Neural cell (in vitro differentiated cells): ENCODE measurements around the gene KMT2E. TPM values are rescaled to one million over a fixed set of nuclear protein-coding genes. Genes with fewer than 3 reads are reported as not detected.

Experiments used
- H2AFZ ChIP-seq: fragments of 200-600, 300-800 bp; sonication (generic), shearing (Covaris generic); 2 replicates; pipeline ENCODE4 v1.6.0; 2014; ENCODE audit warnings: low read depth, mild to moderate bottlenecking, antibody characterized with exemption, low read length, moderate library complexity
- H3F3A ChIP-seq: fragments of 200-600 bp; shearing (Covaris generic); 2 replicates; pipeline ENCODE4 v1.6.1; 2016; ENCODE audit warnings: mild to moderate bottlenecking, moderate library complexity, mixed read lengths, antibody characterized with exemption, low read length; ENCODE audit not compliant: insufficient read depth, poor library complexity, severe bottlenecking
- H3K27ac ChIP-seq: fragments of 200-600, 300-800 bp; sonication (generic), shearing (Covaris generic); 2 replicates; pipeline ENCODE4 v1.5.1; 2014; ENCODE audit warnings: mild to moderate bottlenecking, low read length, moderate library complexity
- H3K27me3 ChIP-seq: fragments of 300-800, 200-600 bp; sonication (generic), shearing (Covaris generic); 2 replicates; pipeline ENCODE4 v1.6.0; 2014; ENCODE audit warnings: mild to moderate bottlenecking, low read depth, low read length, moderate library complexity; ENCODE audit not compliant: insufficient read depth
- H3K36me3 ChIP-seq: fragments of 300-800, 200-600 bp; sonication (generic), shearing (Covaris generic); 2 replicates; pipeline ENCODE4 v1.5.1; 2014; ENCODE audit warnings: mild to moderate bottlenecking, antibody characterized with exemption, low read length, moderate library complexity; ENCODE audit not compliant: insufficient read depth
- H3K4me2 ChIP-seq: fragments of 300-800, 200-600 bp; sonication (generic), shearing (Covaris generic); 2 replicates; pipeline ENCODE4 v1.6.0; 2014; ENCODE audit warnings: mild to moderate bottlenecking, low read length
- H3K4me3 ChIP-seq: fragments of 300-800, 200-600 bp; sonication (generic), shearing (Covaris generic); 2 replicates; pipeline ENCODE4 v1.5.1; 2014; ENCODE audit warnings: mild to moderate bottlenecking, low read length, moderate library complexity
- H3K79me2 ChIP-seq: fragments of 200-600 bp; shearing (Covaris generic); replicated peaks from 2 replicates; pipeline ENCODE4 v1.6.0; 2014; ENCODE audit warnings: mild to moderate bottlenecking, low read length, moderate library complexity; ENCODE audit not compliant: insufficient read depth
- H3K9ac ChIP-seq: fragments of 300-800, 200-600 bp; sonication (generic), shearing (Covaris generic); 2 replicates; pipeline ENCODE4 v1.6.1; 2016; ENCODE audit warnings: mild to moderate bottlenecking, low read length, mixed read lengths
- H3K9me2 ChIP-seq: fragments of 200-600 bp; shearing (Covaris generic); 2 replicates; pipeline ENCODE4 v1.6.1; 2016; ENCODE audit warnings: mild to moderate bottlenecking, low read length, mixed read lengths; ENCODE audit not compliant: insufficient read depth
- H3K9me3 ChIP-seq: fragments of 200-600, 300-800 bp; sonication (generic), shearing (Covaris generic); 2 replicates; pipeline ENCODE4 v1.6.1; 2016; ENCODE audit warnings: mild to moderate bottlenecking, mixed run types, low read length, moderate library complexity, mixed read lengths
- H4K20me1 ChIP-seq: fragments of 200-600 bp; shearing (Covaris generic); 2 replicates; pipeline ENCODE4 v1.6.1; 2016; ENCODE audit warnings: mild to moderate bottlenecking, mixed run types; ENCODE audit not compliant: insufficient read depth
- EP300 ChIP-seq: fragments of 450-650 bp; conservative IDR thresholded peaks from 2 replicates; pipeline ENCODE4 v1.6.1; 2014; ENCODE audit warnings: antibody characterized with exemption, mild to moderate bottlenecking, moderate library complexity; ENCODE audit not compliant: poor library complexity, severe bottlenecking
- EZH2 ChIP-seq: fragments of 200-600, 300-800 bp; shearing (Covaris generic), sonication (generic); IDR thresholded peaks from 2 replicates; pipeline ENCODE4 v1.6.1; 2014; ENCODE audit warnings: antibody characterized with exemption, low read length, borderline replicate concordance, mild to moderate bottlenecking; ENCODE audit not compliant: insufficient read depth, poor library complexity, severe bottlenecking
- MXI1 ChIP-seq: fragments of 450-650 bp; conservative IDR thresholded peaks from 2 replicates; pipeline ENCODE4 v1.6.1; 2014; ENCODE audit warnings: antibody characterized with exemption, mild to moderate bottlenecking; ENCODE audit not compliant: poor library complexity, severe bottlenecking
- POLR2AphosphoS5 ChIP-seq: IDR thresholded peaks from 2 replicates; pipeline ENCODE4 v1.6.1; 2012
- RAD21 ChIP-seq: fragments of 450-650 bp; conservative IDR thresholded peaks from 2 replicates; pipeline ENCODE4 v1.6.1; 2014; ENCODE audit warnings: antibody characterized with exemption, mild to moderate bottlenecking, moderate library complexity
- SMC3 ChIP-seq: fragments of 450-650 bp; conservative IDR thresholded peaks from 2 replicates; pipeline ENCODE4 v1.6.1; 2014; ENCODE audit warnings: antibody characterized with exemption, mild to moderate bottlenecking, moderate library complexity; ENCODE audit not compliant: poor library complexity
- TAF1 ChIP-seq: IDR thresholded peaks from 2 replicates; pipeline ENCODE4 v1.6.1; 2012; ENCODE audit warnings: low read depth
- polyA plus RNA-seq: library from polyadenylated mRNA; depleted of rRNA; stranded (reverse); fragments of >200 nt; gene quantifications from 2 replicates; pipeline ENCODE4 v1.2.3, GENCODE V29; 2014
- TF ChIP-seq, protein P1 (sequence below): IDR thresholded peaks from 2 replicates; pipeline ENCODE4 v1.6.1; 2012; ENCODE audit warnings: borderline replicate concordance
- TF ChIP-seq, protein P2 (sequence below): fragments of 450-650 bp; IDR thresholded peaks from 2 replicates; pipeline ENCODE4 v1.5.1; 2014; ENCODE audit warnings: antibody characterized with exemption, mild to moderate bottlenecking, moderate library complexity; ENCODE audit not compliant: poor library complexity, severe bottlenecking

Gene KMT2E
- polyA plus RNA-seq, 1 donor from 2014 or later: 78.4 TPM

DNA sequence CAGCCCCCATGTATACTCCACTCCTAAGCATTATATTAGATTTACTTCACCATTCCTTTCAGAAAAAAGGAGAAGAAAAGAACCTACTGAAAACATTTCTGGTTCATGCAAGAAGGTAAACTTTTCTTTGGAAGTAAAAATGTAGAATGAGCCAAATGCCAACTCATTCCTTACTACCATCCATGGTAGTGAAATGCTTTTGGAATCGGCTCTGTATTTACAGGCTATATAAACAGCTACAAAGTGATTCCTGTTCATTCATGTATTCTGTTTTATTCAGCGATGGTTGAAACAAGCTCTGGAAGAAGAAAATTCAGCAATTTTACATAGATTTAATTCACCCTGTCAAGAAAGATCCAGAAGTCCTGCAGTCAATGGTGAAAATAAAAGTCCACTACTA, 91.6 kb downstream of the KMT2E start:
- no peak overlapping the region for H3K9ac ChIP-seq
- H3K4me3 ChIP-seq: no peak overlapping the region
- H3F3A ChIP-seq: peaks cover 7% of the 10 kb centered on the region
- H3K27me3 ChIP-seq: no peaks in the 10 kb centered on the region
- no peak overlapping the region for H2AFZ ChIP-seq
- no peak overlapping the region for H3K4me2 ChIP-seq
- H4K20me1 ChIP-seq: peaks cover 10% of the 10 kb centered on the region
- no peaks in the 10 kb centered on the region for H3K79me2 ChIP-seq
- H3K9me2 ChIP-seq: no peaks in the 10 kb centered on the region
- no peak overlapping the region for H3K27ac ChIP-seq
- H3K9me3 ChIP-seq: no peaks in the 10 kb centered on the region
- TF ChIP-seq, protein P1, sequence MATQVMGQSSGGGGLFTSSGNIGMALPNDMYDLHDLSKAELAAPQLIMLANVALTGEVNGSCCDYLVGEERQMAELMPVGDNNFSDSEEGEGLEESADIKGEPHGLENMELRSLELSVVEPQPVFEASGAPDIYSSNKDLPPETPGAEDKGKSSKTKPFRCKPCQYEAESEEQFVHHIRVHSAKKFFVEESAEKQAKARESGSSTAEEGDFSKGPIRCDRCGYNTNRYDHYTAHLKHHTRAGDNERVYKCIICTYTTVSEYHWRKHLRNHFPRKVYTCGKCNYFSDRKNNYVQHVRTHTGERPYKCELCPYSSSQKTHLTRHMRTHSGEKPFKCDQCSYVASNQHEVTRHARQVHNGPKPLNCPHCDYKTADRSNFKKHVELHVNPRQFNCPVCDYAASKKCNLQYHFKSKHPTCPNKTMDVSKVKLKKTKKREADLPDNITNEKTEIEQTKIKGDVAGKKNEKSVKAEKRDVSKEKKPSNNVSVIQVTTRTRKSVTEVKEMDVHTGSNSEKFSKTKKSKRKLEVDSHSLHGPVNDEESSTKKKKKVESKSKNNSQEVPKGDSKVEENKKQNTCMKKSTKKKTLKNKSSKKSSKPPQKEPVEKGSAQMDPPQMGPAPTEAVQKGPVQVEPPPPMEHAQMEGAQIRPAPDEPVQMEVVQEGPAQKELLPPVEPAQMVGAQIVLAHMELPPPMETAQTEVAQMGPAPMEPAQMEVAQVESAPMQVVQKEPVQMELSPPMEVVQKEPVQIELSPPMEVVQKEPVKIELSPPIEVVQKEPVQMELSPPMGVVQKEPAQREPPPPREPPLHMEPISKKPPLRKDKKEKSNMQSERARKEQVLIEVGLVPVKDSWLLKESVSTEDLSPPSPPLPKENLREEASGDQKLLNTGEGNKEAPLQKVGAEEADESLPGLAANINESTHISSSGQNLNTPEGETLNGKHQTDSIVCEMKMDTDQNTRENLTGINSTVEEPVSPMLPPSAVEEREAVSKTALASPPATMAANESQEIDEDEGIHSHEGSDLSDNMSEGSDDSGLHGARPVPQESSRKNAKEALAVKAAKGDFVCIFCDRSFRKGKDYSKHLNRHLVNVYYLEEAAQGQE: no peak
- TF ChIP-seq RAD21: no peak
- TF ChIP-seq TAF1: no peak
- no peak for TF ChIP-seq POLR2AphosphoS5
- no peak for TF ChIP-seq MXI1
- TF ChIP-seq EZH2: no peak
- TF ChIP-seq EP300: no peak
- TF ChIP-seq, protein P2, sequence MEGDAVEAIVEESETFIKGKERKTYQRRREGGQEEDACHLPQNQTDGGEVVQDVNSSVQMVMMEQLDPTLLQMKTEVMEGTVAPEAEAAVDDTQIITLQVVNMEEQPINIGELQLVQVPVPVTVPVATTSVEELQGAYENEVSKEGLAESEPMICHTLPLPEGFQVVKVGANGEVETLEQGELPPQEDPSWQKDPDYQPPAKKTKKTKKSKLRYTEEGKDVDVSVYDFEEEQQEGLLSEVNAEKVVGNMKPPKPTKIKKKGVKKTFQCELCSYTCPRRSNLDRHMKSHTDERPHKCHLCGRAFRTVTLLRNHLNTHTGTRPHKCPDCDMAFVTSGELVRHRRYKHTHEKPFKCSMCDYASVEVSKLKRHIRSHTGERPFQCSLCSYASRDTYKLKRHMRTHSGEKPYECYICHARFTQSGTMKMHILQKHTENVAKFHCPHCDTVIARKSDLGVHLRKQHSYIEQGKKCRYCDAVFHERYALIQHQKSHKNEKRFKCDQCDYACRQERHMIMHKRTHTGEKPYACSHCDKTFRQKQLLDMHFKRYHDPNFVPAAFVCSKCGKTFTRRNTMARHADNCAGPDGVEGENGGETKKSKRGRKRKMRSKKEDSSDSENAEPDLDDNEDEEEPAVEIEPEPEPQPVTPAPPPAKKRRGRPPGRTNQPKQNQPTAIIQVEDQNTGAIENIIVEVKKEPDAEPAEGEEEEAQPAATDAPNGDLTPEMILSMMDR: no peak
- no peak for TF ChIP-seq SMC3
- H3K36me3 ChIP-seq: peaks cover 44% of the 10 kb centered on the region

DNA sequence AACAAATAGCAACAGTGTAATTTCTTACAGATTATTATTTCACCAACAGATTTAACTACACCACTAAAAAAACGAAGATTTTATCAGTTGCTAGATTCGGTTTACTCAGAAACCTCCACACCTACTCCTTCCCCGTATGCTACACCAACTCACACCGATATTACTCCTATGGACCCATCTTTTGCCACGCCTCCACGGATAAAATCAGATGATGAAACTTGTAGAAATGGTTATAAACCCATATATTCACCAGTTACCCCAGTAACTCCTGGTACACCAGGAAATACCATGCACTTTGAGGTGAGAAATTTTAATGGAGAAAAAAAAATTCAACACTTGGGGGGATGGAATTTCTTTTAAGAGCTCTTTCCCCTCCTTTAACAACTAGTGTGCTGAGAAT, 92.5 kb downstream of the KMT2E start:
- H3K9me2 ChIP-seq: no peaks in the 10 kb centered on the region
- H3K9me3 ChIP-seq: no peaks in the 10 kb centered on the region
- H3F3A ChIP-seq: peaks cover 7% of the 10 kb centered on the region
- H3K79me2 ChIP-seq: no peaks in the 10 kb centered on the region
- no peak overlapping the region for H3K4me2 ChIP-seq
- H4K20me1 ChIP-seq: peaks cover 10% of the 10 kb centered on the region
- no peak overlapping the region for H2AFZ ChIP-seq
- H3K27ac ChIP-seq: no peak overlapping the region
- H3K36me3 ChIP-seq: peaks cover 46% of the 10 kb centered on the region
- H3K9ac ChIP-seq: no peak overlapping the region
- no peaks in the 10 kb centered on the region for H3K27me3 ChIP-seq
- no peak for TF ChIP-seq MXI1
- TF ChIP-seq TAF1: no peak
- TF ChIP-seq, protein P1: no peak
- no peak for TF ChIP-seq RAD21
- no peak for TF ChIP-seq EP300
- TF ChIP-seq, protein P2: no peak
- TF ChIP-seq SMC3: no peak
- H3K4me3 ChIP-seq: no peak overlapping the region
